Smooth muscle cell (in vitro differentiated cells): ENCODE results near the gene NEURL1B. TPM values are rescaled to one million over a fixed set of nuclear protein-coding genes. Genes with fewer than 3 reads are reported as not detected.

Experiments used
- DNase-seq: peaks from one replicate; lab custom pipeline; 2025; ENCODE audit not compliant: unreplicated experiment; lab: John Stamatoyannopoulos, UW
- H2AFZ ChIP-seq: fragments of 200-600 bp; sonication (generic); 2 replicates; pipeline ENCODE4 v1.6.0; 2016; ENCODE audit warnings: antibody characterized with exemption, low read depth, mild to moderate bottlenecking
- H3F3A ChIP-seq: fragments of 200-600 bp; sonication (generic); 2 replicates; pipeline ENCODE4 v1.6.0; 2017; ENCODE audit warnings: antibody characterized with exemption, low read depth
- H3K27ac ChIP-seq: fragments of 200-600 bp; sonication (generic); 2 replicates; pipeline ENCODE4 v1.5.1; 2016; ENCODE audit warnings: low read depth, mild to moderate bottlenecking
- H3K27me3 ChIP-seq: fragments of 200-600 bp; sonication (generic); 2 replicates; pipeline ENCODE4 v1.6.1; 2016; ENCODE audit warnings: low read depth, mild to moderate bottlenecking
- H3K36me3 ChIP-seq: fragments of 200-600 bp; sonication (generic); 2 replicates; pipeline ENCODE4 v1.5.1; 2016; ENCODE audit warnings: low read depth
- H3K4me1 ChIP-seq: fragments of 200-600 bp; sonication (generic); 2 replicates; pipeline ENCODE4 v1.5.1; 2016; ENCODE audit warnings: low read depth
- H3K4me2 ChIP-seq: fragments of 200-600 bp; sonication (generic); 2 replicates; pipeline ENCODE4 v1.6.0; 2016; ENCODE audit warnings: mild to moderate bottlenecking
- H3K4me3 ChIP-seq: fragments of 200-600 bp; sonication (generic); 2 replicates; pipeline ENCODE4 v1.5.1; 2016; ENCODE audit warnings: mild to moderate bottlenecking
- H3K79me2 ChIP-seq: fragments of 200-600 bp; sonication (generic); 2 replicates; pipeline ENCODE4 v1.6.0; 2016; ENCODE audit warnings: low read depth, mild to moderate bottlenecking
- H3K9ac ChIP-seq: fragments of 200-600 bp; sonication (generic); 2 replicates; pipeline ENCODE4 v1.6.0; 2016; ENCODE audit warnings: low read depth
- H3K9me3 ChIP-seq: fragments of 200-600 bp; sonication (generic); replicated peaks from 2 replicates; pipeline ENCODE4 v1.5.1; 2016; ENCODE audit warnings: low read depth
- H4K20me1 ChIP-seq: fragments of 200-600 bp; sonication (generic); 2 replicates; pipeline ENCODE4 v1.6.0; 2016; ENCODE audit warnings: low read depth
- CTCF ChIP-seq: fragments of 200-600 bp; sonication (generic); IDR thresholded peaks from 2 replicates; pipeline ENCODE4 v1.5.1; 2017; ENCODE audit warnings: borderline replicate concordance, mild to moderate bottlenecking, antibody characterized with exemption; ENCODE audit not compliant: insufficient read depth, poor library complexity, severe bottlenecking
- WGBS: methylation state at CpG from one replicate; pipeline ENCODE4 v1.1.7; 2016; ENCODE audit warnings: low lambda C conversion rate; 5-methylcytosine and 5-hydroxymethylcytosine counted together
- polyA plus RNA-seq: library from polyadenylated mRNA; unstranded; fragments of >200 nt; fragmentation: Nextera tagmentation; extraction: Ambion mirVana; gene quantifications from 2 replicates; pipeline ENCODE4 v1.2.1, GENCODE V29; 2016
- total RNA-seq: library from RNA; depleted of rRNA; stranded (reverse); fragments of >200 nt; gene quantifications from 2 replicates; pipeline ENCODE4 v1.2.3, GENCODE V29; 2014

NEURL1B gene
- total and polyA plus RNA-seq, 2 experiments from 2014 or later: 3.7 to 10.0 TPM

- 97% methylated on average over 6 of the region's 6 CpGs for WGBS
- peaks cover 18% of the 10 kb centered on the region for H3F3A ChIP-seq
- H3K9ac ChIP-seq: no peak overlapping the region
- H3K4me1 ChIP-seq: peaks cover 13% of the 10 kb centered on the region
- H3K27me3 ChIP-seq: no peaks in the 10 kb centered on the region
- H3K9me3 ChIP-seq: no peaks in the 10 kb centered on the region
- DNase-seq: no peak
- no peak overlapping the region for H3K27ac ChIP-seq
- no peaks in the 10 kb centered on the region for H3K36me3 ChIP-seq
- no peak overlapping the region for H3K4me3 ChIP-seq
- no peaks in the 10 kb centered on the region for H3K79me2 ChIP-seq
- H3K4me2 ChIP-seq: no peak overlapping the region
- no peak overlapping the region for H2AFZ ChIP-seq
- no peaks in the 10 kb centered on the region for H4K20me1 ChIP-seq
- no peak for TF ChIP-seq CTCF
Observed at GRCh38 chr5:172730222-172730621, 89.2 kb downstream of the NEURL1B start.

DNA sequence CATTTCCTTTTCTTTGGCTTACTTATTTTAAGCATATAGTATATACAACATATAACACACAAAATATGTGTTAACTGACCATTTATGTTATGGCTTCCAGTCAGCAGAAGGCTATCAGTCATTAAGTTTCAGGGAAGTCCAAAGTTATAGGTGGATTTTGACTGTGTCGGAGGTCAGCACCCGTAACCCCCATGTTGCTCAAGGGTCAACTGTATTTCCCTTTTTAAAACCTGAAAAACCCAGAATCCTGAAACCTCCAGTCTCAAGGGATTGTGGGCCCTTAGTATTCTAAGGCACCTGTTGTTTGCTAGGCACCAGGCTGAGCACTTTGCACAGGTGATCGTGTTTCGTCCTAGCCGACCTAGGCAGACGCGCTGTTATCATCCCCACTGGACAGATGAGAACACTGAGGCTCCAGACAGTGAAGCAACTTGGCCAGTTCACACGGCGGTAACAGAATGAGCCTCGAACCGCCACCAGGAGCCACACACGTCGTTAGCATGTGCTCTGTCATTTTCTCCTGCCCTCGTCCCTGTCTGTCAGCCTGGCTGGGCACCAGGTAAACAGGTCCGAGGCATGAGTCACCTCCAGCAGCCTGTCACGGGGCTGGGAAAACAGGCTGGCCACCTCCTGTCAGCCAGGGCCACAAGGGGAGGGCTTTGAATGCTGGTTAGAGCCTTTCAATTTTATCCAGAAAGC, 90.1 kb downstream of the NEURL1B start:
- peak overlapping the region; percentile 97 for H3K27ac ChIP-seq
- H3K79me2 ChIP-seq: no peaks in the 10 kb centered on the region
- WGBS: 79% methylated on average over 16 of the region's 16 CpGs
- H3K9me3 ChIP-seq: no peaks in the 10 kb centered on the region
- no peak overlapping the region for H3K9ac ChIP-seq
- H3F3A ChIP-seq: peaks cover 18% of the 10 kb centered on the region
- no peak overlapping the region for H2AFZ ChIP-seq
- no peak for TF ChIP-seq CTCF
- no peaks in the 10 kb centered on the region for H3K36me3 ChIP-seq
- no peak for DNase-seq
- no peaks in the 10 kb centered on the region for H3K27me3 ChIP-seq
- peaks cover 13% of the 10 kb centered on the region for H3K4me1 ChIP-seq
- no peak overlapping the region for H3K4me2 ChIP-seq
- H4K20me1 ChIP-seq: no peaks in the 10 kb centered on the region
- no peak overlapping the region for H3K4me3 ChIP-seq

- H3F3A ChIP-seq: peaks cover 18% of the 10 kb centered on the region
- no peaks in the 10 kb centered on the region for H4K20me1 ChIP-seq
- DNase-seq: no peak
- no peaks in the 10 kb centered on the region for H3K9me3 ChIP-seq
- no peaks in the 10 kb centered on the region for H3K79me2 ChIP-seq
- TF ChIP-seq CTCF: no peak
- no peak overlapping the region for H3K4me3 ChIP-seq
- no peak overlapping the region for H3K9ac ChIP-seq
- no peak overlapping the region for H2AFZ ChIP-seq
- WGBS: 92% methylated on average over 9 of the region's 9 CpGs
- H3K27ac ChIP-seq: peak overlapping the region; percentile 97
- H3K4me1 ChIP-seq: peaks cover 13% of the 10 kb centered on the region
- no peaks in the 10 kb centered on the region for H3K36me3 ChIP-seq
- no peak overlapping the region for H3K4me2 ChIP-seq
- H3K27me3 ChIP-seq: no peaks in the 10 kb centered on the region
Observed at GRCh38 chr5:172731680-172732074, 90.6 kb downstream of the NEURL1B start.
